ENCODE data around the gene ANKFY1.
"Not testable (repeated sequence)": the region's sequence is repeated elsewhere in the genome, so short reads cannot be mapped to it uniquely, and the experiment has no call there.

Gene ANKFY1

DNA sequence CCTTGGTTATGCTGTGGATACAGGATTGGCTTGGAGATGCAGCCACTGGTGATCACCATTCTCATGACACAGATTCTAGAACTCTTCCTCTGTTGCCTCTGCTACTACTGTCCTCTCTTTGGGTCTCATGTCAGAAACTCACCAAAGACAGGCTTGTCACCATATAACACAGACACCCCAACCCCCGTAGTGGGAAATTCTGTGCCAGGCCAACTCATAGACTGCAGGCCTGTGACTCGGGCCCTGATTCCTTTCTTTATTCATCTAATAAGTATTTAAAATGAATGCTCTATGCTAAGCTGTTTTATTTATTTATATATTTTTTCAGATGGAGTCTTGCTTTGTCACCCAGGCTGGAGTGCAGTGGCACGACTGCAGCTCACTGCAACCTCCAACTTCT lies 111.3 kb downstream of the ANKFY1 start:
- DNase-seq = no peak

DNA sequence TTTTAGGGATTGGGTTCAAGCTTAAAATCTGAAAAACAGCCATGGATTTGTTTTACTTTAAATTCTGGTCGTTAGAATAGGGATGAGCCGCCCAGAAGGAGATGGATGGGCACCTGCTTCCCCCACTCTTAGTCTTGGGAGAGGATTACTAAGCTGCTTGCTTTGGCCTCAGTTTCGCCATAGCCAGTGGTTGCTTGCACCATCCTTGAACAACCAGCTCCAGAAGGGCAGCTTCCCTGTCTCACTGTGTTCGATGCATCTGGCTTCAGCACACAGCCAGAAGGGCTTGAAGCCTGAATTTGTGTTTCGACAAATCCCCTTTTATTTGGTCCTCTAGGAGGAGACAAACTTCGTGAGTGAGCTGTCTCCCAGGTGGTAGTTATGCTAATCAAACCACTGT lies 113.7 kb downstream of the ANKFY1 start:
- no peak for DNase-seq

DNA sequence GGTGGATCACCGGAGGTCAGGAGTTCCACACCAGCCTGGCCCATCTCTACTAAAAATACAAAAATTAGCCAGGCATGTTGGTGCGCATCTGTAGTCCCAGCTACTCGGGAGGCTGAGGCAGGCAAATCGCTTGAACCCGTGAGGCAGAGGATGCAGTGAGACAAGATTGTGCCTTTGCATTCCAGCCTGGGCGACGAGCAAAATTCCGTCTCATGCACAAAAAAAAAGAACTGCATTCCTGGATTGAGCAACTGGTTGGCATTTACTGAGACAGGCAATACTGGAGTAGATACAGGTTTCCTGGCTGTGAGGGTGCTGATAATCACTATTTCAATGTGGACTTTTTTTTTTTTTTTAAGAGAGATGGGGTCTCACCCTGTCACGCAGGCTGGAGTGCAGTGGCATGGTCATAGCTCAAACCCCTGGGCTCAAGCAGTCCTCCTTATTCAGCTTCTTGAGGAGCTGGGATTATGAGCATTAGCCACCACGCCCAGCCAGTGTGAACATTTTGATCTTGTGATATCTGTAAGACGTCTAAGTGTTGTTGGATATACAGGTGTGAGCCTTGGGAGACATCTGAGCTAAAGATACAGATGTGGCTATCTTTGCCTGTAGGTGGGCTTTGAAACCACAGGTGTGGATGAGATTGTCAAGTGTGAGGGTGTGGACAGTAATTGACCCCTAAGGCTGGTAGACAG lies 115.0 kb downstream of the ANKFY1 start:
- no peak for DNase-seq

DNA sequence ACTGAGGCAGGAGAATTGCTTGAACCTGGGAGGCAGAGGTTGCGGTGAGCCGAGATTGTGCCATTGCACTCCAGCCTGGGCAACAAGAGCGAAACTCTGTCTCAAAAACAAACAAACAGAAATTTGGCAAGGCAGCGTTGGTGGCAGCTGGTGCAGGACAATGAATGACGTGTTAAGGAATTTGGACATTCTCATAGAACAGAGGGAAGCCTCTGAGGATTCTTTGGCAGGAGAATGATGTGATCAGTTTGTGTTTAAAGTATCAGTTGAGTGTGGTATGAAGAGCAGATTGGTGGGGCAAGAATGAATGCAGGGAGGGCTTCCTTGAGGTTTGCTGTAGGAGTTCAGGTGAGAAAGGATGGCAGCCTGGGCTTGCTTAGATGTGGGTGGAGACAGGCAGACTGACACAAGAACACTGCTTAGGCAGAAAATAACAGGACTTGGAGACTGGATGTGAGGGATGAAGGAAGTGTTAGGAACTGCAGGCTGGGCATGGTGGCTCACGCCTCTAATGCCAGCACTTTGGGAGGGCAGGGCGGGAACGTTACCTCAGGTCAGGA lies 115.9 kb downstream of the ANKFY1 start:
- DNase-seq = no peak

DNA sequence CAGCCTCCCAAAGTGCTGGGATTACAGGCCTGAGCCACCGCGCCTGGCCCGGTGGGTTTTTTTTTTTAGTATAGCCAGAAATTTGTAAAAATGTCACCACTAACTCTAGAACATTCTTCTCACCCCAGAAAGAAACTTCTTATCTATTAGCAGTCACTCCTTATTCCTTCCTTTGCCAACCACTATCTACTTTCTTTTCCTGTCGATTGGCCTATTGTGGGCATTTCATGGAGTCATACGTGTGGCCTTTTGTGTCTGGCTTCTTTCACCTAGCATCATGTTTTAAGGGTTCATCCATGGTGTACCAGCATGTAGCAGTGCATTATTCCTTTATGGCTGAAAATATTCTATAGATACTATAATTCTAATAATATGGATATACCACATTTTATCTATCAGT lies 117.1 kb downstream of the ANKFY1 start:
- no peak for DNase-seq

DNA sequence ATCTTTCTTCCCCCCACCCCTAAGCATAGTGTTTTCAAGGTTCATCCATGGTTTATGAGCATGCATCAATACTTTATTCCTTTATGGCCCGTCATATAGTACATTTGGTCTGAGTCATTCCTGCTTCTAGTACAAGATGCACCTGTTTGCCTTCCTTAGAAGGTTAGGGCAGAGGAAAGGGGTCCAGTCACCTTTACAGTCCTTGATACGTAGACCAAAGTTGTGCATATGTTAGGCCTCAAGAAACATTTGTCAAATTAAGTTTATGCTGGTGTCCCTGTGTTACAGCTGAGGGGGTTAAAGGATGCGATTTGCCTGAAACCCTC lies 119.4 kb downstream of the ANKFY1 start:
- no peak for DNase-seq

DNA sequence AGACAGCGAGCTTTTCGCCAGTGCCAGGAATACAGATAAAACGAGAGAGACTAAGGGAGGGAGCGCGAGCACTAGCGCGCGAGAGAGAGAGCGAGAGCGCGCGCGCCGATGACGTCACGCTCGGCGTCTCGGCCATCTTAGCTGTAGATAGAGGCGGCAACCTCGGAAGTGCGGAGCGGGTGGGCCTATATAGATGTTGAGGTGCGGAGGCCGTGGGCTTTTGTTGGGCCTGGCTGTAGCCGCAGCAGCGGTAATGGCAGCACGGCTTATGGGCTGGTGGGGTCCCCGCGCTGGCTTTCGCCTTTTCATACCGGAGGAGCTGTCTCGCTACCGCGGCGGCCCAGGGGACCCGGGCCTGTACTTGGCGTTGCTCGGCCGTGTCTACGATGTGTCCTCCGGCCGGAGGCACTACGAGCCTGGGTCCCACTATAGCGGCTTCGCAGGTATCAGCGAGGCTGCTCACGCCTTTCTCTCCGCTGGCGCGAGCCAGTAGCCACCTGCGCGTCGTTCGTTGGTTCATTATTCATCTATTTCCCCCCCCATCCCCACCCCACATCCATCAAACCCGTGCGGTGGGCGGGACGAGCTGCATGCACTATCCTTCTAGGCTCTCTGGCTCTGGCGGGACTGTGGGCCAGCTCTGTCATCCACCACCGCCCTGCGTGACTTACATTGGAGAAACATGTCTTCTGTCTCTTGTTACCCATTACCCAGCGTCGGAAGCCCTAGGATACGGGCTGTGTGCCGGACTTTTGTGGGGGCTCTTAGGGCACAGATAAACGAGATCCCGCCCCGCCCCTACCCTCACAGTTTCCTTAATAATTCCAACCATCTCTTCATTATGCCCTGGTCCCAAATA lies 120.0 kb downstream of the ANKFY1 start:
- no peak for DNase-seq

DNA sequence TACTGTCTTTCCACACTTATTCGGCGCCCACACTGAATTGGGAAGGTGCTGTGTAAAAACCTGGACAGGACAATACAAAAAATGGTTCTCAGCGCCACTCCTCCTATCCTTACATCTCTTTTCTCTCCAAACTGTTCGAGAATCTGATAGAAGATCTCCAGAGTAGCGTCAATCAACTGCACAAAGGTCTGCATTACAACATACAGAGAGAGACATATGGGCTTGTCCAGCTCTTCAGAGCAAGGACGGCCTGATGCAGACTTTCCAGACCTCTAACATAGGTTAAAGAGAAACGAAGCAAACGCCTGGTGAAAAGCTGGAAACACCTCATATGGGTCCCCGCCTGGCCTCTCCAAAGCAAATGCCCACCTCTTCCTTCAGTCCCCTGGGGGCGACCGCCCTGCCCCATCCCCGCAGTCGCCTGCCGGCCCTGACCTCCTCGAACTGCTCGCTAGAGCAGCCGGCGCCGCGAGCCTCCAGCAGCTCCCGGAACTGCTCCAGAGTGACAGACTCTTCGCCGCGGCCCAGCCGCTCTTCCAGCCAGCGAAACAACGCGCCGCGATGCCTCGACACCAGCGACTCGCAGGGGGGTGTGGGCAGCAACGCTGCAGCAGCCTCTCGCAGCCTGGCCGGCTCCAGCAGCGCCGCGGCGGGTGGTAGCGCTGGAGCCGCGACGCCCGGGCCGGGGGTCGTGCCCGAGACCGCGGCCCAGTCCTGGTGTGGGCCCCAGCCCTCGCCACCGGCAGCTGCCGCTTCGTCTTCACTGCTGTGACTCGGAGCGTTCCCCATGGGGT lies 121.5 kb downstream of the ANKFY1 start:
- no peak for DNase-seq

DNA sequence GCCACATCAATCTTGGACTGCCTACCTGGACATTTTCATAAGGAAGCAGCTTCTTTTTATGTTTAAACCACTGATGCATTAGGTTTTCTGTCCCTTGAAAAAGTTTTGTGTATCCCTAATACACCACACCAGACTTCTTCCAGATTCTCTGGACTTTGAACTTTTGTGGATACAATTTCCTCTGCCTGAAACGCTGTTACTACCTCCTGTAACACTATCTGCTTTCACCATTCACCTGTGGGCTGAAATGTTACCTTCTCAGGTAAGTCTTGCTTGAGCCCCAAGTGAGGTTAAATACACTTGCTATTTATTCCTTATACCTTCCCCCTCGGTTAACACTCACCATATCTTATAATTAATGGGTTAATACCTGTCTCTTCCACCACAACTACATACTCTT lies 123.7 kb downstream of the ANKFY1 start:
- DNase-seq = no peak

DNA sequence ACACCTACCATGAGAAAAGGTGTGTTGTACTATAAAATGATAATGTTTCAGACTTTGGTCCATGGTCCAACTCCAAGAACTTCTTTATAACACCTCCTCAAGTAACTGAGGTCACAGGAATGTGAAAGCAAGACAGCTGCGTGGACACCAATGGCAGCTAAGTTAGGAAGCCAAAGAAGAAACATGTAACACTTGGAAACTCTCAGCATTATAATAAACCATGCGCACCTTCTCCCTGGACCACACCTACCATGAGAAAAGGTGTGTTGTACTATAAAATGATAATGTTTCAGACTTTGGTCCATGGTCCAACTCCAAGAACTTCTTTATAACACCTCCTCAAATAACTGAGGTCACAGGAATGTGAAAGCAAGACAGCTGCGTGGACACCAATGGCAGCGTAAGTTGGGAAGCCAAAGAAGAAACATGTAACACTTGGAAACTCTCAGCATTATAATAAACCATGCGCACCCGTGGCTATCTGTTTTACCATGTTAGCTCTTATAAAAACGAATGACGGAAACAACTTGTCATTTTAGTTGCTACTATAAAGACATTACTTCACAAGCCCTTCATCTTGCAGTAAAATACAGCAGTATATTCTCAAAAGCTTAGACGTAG lies 124.8 kb downstream of the ANKFY1 start:
- DNase-seq = not testable (repeated sequence)

DNA sequence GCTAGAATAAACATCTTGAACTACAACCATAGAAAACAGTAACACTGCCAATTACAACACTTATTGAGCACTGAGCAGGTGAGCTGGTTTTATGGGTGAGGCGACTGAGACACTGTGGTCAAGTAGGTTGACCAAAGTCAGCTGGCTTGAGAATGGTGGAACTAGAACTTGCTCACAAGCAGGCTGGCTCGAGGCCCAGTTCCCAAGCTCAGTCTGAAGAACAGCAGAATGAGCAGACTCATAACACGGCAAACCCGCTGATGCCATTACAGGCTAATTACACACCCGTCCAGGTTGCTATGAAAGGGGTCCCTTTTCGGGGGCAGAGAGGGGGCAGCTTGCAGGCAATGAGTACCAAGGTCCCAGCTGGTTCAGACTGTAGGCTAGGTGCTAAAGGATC lies 127.4 kb downstream of the ANKFY1 start:
- DNase-seq = no peak

DNA sequence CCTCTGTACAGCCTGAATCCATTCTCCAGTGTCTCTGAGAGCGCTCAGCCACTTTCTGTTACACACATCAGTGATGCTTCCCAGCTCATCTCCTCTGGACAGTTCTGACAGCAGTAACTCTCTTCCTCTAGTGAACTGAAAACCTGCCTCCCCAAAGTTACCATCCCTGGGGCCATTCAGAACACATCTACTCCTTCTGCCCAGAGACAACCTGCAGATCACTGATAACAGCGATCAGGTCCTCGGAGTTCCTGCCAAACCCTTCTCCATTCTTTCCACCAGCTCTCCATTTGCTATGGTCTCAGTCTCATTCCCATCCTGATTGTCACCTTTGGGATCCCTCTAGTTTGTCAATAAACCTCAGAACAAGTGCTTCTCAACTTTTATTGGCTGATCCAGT lies 128.3 kb downstream of the ANKFY1 start:
- DNase-seq = no peak

DNA sequence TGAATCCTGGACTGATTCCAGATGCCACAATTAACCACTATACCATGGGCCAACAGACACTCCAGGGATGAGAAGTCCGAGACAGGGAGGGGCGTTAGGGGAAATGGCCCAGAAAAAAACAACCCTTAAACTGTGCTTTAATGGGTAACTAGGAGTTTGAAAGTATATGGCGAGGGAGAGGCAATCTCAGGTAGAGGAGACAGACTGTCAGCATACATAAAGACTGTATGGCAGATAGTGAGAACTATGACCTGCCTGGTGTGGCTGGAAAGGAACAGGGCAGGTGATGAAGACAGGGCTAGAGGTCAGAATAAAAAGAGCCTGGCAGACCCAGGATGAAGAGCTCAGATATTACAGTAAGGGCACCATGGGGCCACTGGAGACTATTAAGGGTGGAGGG lies 129.1 kb downstream of the ANKFY1 start:
- no peak for DNase-seq

DNA sequence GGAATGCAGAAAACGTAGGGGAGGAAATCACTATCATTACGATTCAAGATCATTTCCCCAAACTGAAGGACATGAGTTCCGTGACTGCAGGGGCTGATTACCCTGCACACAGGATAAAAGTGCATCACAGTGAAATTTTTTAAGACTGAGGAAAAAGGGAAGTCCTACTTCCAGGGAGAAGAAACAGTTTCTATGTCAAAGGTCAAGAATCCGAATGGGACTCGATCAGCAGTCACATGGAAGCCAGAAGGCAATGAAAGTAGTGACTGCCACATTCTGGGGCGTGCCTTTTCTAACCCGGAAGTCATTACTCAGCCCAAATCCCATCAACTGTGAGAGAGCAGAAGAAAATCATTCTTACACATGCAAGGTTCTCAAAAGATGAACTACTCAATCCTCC lies 133.1 kb downstream of the ANKFY1 start:
- DNase-seq = no peak

DNA sequence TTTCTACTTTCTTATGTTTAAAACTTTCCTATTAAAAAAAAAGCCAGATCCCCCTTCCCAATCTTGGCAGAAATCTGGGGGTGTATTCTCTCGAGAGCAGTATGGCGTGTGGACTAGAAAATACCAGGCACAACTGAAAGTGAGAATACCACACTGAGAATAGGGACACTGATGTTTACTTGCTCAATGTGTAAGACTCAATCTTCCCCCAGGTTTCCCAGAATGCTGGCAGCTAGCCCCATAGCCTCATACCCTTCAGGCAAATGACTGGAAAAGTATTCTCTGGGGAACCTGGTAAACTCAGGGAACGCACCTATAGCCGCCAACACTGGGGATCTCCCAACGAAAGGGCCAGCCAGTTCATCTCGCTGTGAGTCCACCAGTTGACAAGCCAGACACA lies 136.2 kb downstream of the ANKFY1 start:
- DNase-seq = no peak

DNA sequence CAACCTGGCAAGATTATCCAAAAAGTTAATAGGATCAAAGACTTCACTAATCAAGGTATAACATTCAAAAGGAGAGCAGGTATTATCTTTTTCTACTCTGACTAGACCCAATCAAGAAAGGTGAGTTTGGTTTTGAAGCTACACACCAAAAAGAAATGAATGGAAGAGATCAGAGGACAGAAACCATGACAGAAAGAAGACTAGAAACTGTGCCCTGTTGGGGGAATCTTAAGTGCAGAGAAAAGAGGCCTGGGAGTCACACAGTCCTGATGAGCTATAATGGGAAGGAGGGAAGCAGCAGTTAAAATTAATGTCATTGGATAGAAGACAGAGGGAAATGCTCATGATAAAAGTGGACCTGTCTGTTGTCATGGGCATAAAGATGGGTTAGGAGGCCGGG lies 138.2 kb downstream of the ANKFY1 start:
- no peak for DNase-seq

DNA sequence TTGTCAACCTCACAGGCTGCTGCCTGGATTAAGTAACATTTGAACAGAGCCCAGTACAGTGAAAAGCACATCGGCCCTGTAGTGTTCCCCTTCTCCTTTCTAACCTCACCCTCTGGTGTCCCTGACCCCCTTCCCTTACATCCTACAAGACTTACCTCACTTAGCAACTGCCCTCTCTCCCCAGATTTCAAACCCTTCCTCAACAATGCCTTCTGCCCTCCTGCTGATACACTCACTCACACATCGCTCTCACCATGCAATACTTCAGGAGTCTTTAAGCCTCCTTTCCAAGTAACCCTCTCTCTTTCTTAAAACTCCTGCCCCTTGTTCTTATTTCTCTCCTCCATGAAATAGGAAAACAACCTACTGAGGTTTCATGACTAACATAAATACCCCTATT lies 138.8 kb downstream of the ANKFY1 start:
- DNase-seq = no peak

DNA sequence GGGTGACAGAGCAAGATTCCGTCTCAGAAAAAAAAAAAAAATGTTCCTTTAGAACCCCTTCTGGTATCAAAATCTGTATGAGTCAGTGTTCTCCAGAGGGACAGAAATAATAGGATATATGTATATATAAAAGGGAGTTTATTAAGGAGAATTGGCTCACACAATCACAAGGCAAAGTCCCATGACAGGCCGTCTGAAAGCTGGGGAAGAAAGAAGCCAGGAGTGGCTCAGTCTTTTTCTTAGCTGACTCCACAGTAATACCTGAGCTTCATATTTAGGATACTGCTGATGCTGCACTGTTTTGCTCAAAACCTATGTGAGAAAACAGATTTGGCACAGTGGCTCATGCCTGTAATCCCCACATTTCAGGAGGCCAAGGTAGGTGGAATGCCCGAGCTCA lies 143.4 kb downstream of the ANKFY1 start:
- DNase-seq = no peak

DNA sequence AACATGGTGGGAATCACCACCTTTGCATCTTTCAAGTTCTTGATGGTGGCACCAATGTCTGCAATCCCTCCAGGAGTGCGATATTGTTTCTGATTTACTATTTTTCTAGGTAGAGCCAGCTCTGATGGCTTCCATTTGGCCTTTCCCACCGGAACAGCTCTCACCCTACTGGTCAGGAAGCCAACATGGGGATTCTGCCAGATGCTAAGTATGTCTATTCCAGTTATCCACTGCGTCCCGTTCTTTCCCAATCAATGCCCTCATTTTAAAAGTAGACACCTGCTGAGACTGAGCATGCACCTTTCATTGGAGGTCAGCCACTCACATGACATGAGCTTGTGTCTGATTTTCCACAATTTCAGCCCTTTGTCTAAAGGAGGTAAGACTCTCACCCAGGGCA lies 144.5 kb downstream of the ANKFY1 start:
- DNase-seq = no peak

DNA sequence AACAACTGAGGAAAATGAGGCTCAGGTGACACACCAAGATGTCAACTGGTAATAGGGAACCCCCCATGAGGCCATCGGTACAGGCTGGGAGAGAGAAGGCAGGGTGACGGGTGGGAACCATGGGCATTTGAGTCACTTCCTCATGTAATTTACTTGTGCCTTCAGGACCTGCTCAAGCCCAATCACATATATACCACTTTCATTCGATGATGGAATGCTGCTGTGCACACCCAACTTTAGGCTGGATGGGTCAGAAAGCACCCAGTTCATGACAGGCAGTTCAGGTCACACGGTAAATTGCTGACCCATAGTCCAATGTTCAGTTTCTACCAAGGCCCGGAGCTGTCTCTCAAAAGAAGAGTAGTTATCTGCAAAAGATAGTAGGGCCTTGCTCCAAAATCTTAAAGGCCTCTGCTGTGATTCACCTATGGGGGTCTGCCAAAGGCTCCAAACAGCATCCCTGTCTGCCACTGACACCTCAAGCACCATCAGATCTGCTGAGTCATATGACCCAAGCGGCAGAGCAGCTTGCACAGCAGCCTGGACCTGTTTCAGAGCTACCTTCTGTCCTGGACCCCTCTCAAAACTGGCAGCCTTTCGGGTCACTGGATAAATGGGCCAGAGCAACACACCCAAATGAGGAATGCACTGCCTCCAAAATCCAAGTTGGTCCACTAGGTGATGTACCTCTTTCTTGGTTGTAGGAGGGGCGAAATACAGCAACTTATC lies 145.6 kb downstream of the ANKFY1 start:
- DNase-seq = no peak

DNA sequence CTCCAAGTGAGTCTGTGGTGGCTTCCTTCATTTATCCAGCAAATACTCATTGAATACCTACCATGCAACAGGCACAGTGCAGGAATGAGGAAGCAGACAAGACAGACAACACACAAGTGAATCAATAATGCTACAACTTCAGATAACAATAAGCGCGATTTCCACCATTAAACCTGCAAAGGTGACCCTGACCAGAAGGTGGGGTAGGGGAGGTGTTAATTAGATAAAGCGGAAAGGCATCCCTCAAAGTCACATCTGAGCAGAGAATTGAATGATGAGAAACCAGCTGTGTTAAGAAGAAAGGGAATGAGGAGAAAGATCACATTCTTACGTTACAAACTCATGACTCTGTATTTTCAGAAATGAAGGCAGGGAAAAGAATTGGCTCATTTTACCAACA lies 147.3 kb downstream of the ANKFY1 start:
- DNase-seq = no peak

Data from NCI-H1417 treated with DMSO at 0.1 percent for 48 hours (cell line).